Measurements from ENCODE around the gene SERP1.

- no peak for TF ChIP-seq CTCF (conservative IDR thresholded peaks at IDR 0.05)
- TF ChIP-seq ZFX (IDR thresholded peaks at IDR 0.05), result no peak
Observed at GRCh38 chr3:150535204-150535603, 11.1 kb downstream of the SERP1 start.
